Smooth muscle cell (in vitro differentiated cells): ENCODE results near the gene CRYM. TPM values are rescaled to one million over a fixed set of nuclear protein-coding genes. Genes with fewer than 3 reads are reported as not detected.
"Not testable (repeated sequence)": the region's sequence is repeated elsewhere in the genome, so short reads cannot be mapped to it uniquely, and the experiment has no call there.

Experiments used
- DNase-seq: peaks from one replicate; lab custom pipeline; 2025; ENCODE audit not compliant: unreplicated experiment; lab: John Stamatoyannopoulos, UW
- H2AFZ ChIP-seq: fragments of 200-600 bp; sonication (generic); 2 replicates; pipeline ENCODE4 v1.6.0; 2016; ENCODE audit warnings: antibody characterized with exemption, low read depth, mild to moderate bottlenecking
- H3F3A ChIP-seq: fragments of 200-600 bp; sonication (generic); 2 replicates; pipeline ENCODE4 v1.6.0; 2017; ENCODE audit warnings: antibody characterized with exemption, low read depth
- H3K27ac ChIP-seq: fragments of 200-600 bp; sonication (generic); 2 replicates; pipeline ENCODE4 v1.5.1; 2016; ENCODE audit warnings: low read depth, mild to moderate bottlenecking
- H3K27me3 ChIP-seq: fragments of 200-600 bp; sonication (generic); 2 replicates; pipeline ENCODE4 v1.6.1; 2016; ENCODE audit warnings: low read depth, mild to moderate bottlenecking
- H3K36me3 ChIP-seq: fragments of 200-600 bp; sonication (generic); 2 replicates; pipeline ENCODE4 v1.5.1; 2016; ENCODE audit warnings: low read depth
- H3K4me1 ChIP-seq: fragments of 200-600 bp; sonication (generic); 2 replicates; pipeline ENCODE4 v1.5.1; 2016; ENCODE audit warnings: low read depth
- H3K4me2 ChIP-seq: fragments of 200-600 bp; sonication (generic); 2 replicates; pipeline ENCODE4 v1.6.0; 2016; ENCODE audit warnings: mild to moderate bottlenecking
- H3K4me3 ChIP-seq: fragments of 200-600 bp; sonication (generic); 2 replicates; pipeline ENCODE4 v1.5.1; 2016; ENCODE audit warnings: mild to moderate bottlenecking
- H3K79me2 ChIP-seq: fragments of 200-600 bp; sonication (generic); 2 replicates; pipeline ENCODE4 v1.6.0; 2016; ENCODE audit warnings: low read depth, mild to moderate bottlenecking
- H3K9ac ChIP-seq: fragments of 200-600 bp; sonication (generic); 2 replicates; pipeline ENCODE4 v1.6.0; 2016; ENCODE audit warnings: low read depth
- H3K9me3 ChIP-seq: fragments of 200-600 bp; sonication (generic); replicated peaks from 2 replicates; pipeline ENCODE4 v1.5.1; 2016; ENCODE audit warnings: low read depth
- H4K20me1 ChIP-seq: fragments of 200-600 bp; sonication (generic); 2 replicates; pipeline ENCODE4 v1.6.0; 2016; ENCODE audit warnings: low read depth
- CTCF ChIP-seq: fragments of 200-600 bp; sonication (generic); IDR thresholded peaks from 2 replicates; pipeline ENCODE4 v1.5.1; 2017; ENCODE audit warnings: borderline replicate concordance, mild to moderate bottlenecking, antibody characterized with exemption; ENCODE audit not compliant: insufficient read depth, poor library complexity, severe bottlenecking
- WGBS: methylation state at CpG from one replicate; pipeline ENCODE4 v1.1.7; 2016; ENCODE audit warnings: low lambda C conversion rate; 5-methylcytosine and 5-hydroxymethylcytosine counted together
- polyA plus RNA-seq: library from polyadenylated mRNA; unstranded; fragments of >200 nt; fragmentation: Nextera tagmentation; extraction: Ambion mirVana; gene quantifications from 2 replicates; pipeline ENCODE4 v1.2.1, GENCODE V29; 2016
- total RNA-seq: library from RNA; depleted of rRNA; stranded (reverse); fragments of >200 nt; gene quantifications from 2 replicates; pipeline ENCODE4 v1.2.3, GENCODE V29; 2014

CRYM gene
- total and polyA plus RNA-seq, 2 experiments from 2014 or later: not detected

- H3K27ac ChIP-seq: no peak overlapping the region
- H3K36me3 ChIP-seq: no peaks in the 10 kb centered on the region
- no peak for TF ChIP-seq CTCF
- H3K79me2 ChIP-seq: no peaks in the 10 kb centered on the region
- no peaks in the 10 kb centered on the region for H3K9me3 ChIP-seq
- H3K9ac ChIP-seq: no peak overlapping the region
- peaks cover 3% of the 10 kb centered on the region for H3F3A ChIP-seq
- DNase-seq: peak; percentile 36
- H3K4me3 ChIP-seq: peak overlapping the region; percentile 71
- H2AFZ ChIP-seq: peak overlapping the region; percentile 96
- H4K20me1 ChIP-seq: no peaks in the 10 kb centered on the region
- peak overlapping the region; percentile 87 for H3K4me2 ChIP-seq
- WGBS: under 1% methylated on average over 54 of the region's 60 CpGs
- H3K4me1 ChIP-seq: no peaks in the 10 kb centered on the region
- peaks cover 11% of the 10 kb centered on the region for H3K27me3 ChIP-seq
Measured at GRCh38 chr16:21301168-21301894, 23.2 kb upstream of the CRYM start.

GRCh38 chr16:21300309-21301167, 22.4 kb upstream of the CRYM start:
- 1% methylated on average over 36 of the region's 36 CpGs for WGBS

GRCh38 chr16:21289789-21290188, 11.7 kb upstream of the CRYM start:
- H3K27ac ChIP-seq, H3K4me2 ChIP-seq, DNase-seq, H4K20me1 ChIP-seq, H3K4me3 ChIP-seq, H3K9me3 ChIP-seq, H3K79me2 ChIP-seq, H3F3A ChIP-seq, H3K4me1 ChIP-seq, H3K9ac ChIP-seq, H3K36me3 ChIP-seq, H2AFZ ChIP-seq: not testable (repeated sequence)
- H3K27me3 ChIP-seq: peaks cover 25% of the 10 kb centered on the region
- WGBS: 93% methylated on average over 3 of the region's 3 CpGs

More at GRCh38 chr16:21300309-21301167, 22.4 kb upstream of the CRYM start:
- peaks cover 3% of the 10 kb centered on the region for H3F3A ChIP-seq
- H4K20me1 ChIP-seq: no peaks in the 10 kb centered on the region
- peak overlapping the region; percentile 96 for H2AFZ ChIP-seq
- H3K4me1 ChIP-seq: no peaks in the 10 kb centered on the region
- no peaks in the 10 kb centered on the region for H3K79me2 ChIP-seq
- peak overlapping the region; percentile 71 for H3K4me3 ChIP-seq
- peaks cover 11% of the 10 kb centered on the region for H3K27me3 ChIP-seq
- H3K36me3 ChIP-seq: no peaks in the 10 kb centered on the region
- DNase-seq: peak; percentile 72
- peak overlapping the region; percentile 87 for H3K4me2 ChIP-seq
- H3K27ac ChIP-seq: no peak overlapping the region
- no peaks in the 10 kb centered on the region for H3K9me3 ChIP-seq
- H3K9ac ChIP-seq: no peak overlapping the region
- TF ChIP-seq CTCF: peak; percentile 69

- no peak overlapping the region for H3K9ac ChIP-seq
- no peaks in the 10 kb centered on the region for H3K36me3 ChIP-seq
- no peak overlapping the region for H3K27ac ChIP-seq
- no peaks in the 10 kb centered on the region for H3K9me3 ChIP-seq
- H3K4me3 ChIP-seq: no peak overlapping the region
- TF ChIP-seq CTCF: no peak
- no peaks in the 10 kb centered on the region for H3K79me2 ChIP-seq
- H3F3A ChIP-seq: peaks cover 11% of the 10 kb centered on the region
- no peak overlapping the region for H3K4me2 ChIP-seq
- DNase-seq: no peak
- H3K27me3 ChIP-seq: peaks cover 7% of the 10 kb centered on the region
- H4K20me1 ChIP-seq: no peaks in the 10 kb centered on the region
- peaks cover 6% of the 10 kb centered on the region for H3K4me1 ChIP-seq
- H2AFZ ChIP-seq: peak overlapping the region; percentile 24
- 14% methylated on average over 1 of the region's 1 CpG for WGBS
Measured at GRCh38 chr16:21285314-21285713, 7.2 kb upstream of the CRYM start.
